ENCODE results near the gene MS4A7.

The MS4A7 gene

DNA sequence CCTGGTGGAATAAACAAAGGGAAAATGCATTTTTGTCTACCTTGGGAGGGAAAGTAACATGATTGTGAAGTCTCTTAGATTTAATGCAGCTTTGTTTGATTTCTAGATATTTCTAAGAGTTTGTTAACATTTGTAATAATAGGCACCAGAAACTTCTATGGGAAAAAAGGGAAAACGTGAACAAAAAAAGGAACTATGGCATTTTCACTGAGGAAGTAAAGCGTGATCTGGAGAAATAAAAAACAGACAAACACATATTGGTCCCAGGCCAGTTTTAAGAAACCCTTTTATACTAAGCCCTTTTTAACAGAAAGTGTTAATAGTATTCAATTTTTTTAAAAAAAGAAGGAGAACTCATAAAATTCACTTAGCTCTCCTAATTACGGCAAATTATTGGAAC is 6.9 kb upstream of the MS4A7 start:
- DNase-seq: no peak

DNA sequence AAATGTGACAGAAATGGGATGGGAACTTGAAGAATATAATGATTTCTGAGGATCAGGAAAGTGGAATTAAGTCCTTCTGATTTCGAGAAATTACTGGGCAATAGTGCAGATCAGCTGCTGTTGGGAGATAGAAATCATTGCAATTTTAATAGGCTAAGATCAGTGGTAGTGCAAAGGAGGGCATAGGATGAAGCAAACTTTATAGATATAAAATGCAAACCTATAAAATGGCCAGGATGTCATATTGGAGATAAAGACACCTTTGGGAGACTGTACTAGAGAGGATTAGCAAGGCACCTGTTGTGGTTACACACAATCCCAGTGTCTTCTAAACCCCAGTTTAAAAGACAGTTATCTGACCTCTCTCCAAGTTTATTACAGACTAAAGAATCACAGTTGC is 6.5 kb upstream of the MS4A7 start:
- no peak for DNase-seq

DNA sequence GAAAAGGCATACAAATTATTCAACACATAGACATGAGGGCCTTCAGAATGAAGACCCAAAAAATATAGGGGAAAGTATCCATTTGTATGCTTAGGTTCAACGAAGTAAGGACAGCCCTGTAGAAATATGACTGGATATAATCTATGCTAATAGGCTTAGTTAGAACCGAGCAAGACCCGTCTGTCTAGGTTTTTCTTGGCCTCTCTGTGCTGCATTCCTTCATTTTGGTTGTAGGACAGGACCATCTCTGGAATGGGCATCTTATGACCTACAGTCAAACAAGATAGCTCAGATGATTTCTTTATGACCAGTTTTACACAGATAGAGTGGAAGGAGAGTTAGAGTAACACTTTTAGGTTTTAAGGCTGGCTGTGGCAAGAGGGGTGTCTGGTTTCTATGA is 5.6 kb upstream of the MS4A7 start:
- no peak for DNase-seq

DNA sequence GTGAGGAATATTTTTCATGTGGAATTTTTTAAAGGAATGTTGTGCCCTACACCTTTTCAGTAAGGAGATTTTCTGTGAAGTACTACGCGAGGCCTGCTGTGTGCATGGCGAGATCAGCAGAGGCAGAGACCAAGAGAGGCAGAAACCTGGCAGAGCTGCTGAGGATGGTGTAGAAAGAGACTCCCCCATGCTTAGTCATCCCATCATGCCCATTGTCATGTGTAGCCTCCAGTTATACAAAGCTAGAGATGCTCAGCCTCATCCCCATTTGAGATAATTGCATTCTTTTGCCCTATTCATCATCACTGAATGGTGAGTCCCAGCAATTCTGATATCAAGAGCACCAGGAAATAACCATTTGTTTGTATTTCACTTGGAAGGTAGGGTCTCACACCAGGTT is 3.0 kb upstream of the MS4A7 start:
- DNase-seq: no peak

DNA sequence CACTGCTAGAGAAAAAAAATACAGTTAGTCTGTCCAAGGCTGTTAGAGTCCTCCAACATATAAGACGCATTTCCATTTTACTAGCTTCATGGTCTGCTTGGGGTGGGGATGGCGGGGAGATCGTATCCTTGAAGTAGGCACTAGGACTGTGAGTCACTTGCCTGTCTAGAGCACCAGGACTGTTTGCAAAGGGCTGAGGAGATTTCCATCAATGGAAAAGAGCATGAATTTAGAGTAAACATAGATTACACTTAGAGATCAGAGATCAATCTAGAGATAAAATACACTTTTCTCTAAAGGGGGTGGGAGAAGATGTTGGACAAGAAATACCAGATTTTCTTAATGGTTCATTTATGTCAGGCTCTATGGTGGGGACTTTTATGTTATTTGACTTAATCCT is 1.7 kb upstream of the MS4A7 start:
- no peak for DNase-seq

DNA sequence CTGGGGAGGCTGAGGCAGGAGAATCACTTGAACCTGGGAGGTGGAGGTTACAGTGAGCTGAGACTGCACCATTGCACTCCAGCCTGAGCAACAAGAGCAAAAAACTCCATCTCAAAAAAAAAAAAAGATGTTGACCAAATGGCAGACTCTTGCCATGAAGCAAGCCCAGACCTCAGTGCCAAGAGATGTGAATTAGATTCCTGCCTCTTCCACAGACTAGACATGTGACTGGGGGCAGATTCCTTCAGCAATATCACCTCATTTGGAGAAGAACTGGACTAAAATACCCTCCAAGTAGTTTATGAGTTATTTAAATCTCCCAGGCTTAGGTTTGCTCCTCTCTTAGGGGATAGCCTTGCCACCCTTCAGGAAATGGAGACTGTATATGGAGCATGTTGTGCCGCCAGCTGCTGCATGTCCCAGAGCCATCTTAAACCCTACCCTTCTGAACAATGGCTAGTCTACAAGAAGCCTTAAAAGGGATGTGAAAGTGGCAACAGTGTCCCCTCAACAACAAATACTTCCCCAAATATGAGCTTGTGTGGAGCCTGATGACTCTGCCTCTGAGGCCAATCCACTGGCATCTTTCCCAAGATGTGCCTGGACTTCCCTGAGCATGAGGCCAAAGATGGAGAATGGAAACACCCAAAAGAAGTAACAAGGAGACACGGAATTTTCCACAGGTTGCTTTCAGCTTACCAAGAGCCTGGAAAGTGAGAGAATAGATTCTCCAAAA is 763 bp upstream of the MS4A7 start:
- no peak for DNase-seq

DNA sequence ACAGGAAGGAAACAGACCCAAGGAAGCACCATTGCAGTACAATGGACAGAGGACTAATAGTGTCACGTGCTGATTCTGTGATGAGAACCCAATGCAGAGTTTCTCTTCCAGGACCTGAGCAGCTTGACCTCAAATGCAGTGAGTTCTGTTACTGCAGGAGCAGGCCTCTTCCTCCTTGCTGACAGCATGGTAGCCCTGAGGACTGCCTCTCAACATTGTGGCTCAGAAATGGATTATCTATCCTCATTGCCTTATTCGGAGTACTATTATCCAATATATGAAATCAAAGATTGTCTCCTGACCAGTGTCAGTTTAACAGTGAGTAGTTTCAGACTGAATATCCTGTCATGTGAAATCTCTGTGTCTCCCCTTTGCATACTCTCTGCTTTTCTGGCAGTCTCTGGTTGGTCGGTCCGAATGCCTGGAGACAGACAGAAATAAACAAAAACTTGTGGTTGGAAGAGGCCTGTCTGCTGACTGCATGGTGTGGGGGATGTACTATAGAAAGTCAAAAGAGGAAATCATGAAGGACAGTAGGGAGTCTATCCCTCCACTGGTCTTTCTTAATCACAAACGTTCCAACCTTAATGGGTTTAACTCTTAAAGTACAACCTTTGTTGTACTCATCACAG is 11.1 kb downstream of the MS4A7 start:
- no peak for DNase-seq

DNA sequence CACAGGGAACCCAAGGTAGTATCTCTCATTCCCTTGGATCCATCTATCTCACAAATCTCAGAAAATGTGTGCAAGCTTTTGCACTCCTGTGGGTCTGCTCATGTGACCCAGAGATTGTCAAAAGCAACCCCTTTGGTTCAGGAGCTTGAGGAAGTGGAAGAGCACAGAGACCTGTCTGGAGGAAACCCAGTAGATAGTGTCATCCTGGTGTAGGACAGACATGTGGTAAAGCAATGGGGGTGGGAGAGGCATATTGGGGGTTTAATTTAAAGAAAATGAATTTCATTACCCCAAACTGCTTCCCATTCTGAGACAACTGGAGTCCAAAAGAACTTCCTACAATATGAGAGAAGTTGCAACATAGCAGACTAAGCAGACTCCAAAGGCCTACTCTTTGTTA is 12.1 kb downstream of the MS4A7 start:
- no peak for DNase-seq

DNA sequence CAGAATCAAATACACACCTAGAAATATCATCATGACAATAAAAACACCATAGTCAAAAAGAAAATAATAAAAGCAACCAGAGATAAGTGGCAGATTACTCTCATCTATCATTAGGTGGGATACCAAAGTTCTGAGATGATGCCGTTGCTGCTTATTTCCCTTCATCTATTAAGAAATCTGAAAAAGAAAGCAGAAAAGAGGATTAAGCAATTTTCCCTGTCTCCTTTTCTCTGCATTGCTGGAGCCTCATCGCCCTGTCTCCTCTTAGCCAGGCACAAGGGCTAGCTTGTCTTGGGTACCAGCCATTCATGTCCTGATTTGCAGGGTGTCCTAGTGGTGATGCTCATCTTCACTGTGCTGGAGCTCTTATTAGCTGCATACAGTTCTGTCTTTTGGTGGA is 14.0 kb downstream of the MS4A7 start:
- DNase-seq: no peak

DNA sequence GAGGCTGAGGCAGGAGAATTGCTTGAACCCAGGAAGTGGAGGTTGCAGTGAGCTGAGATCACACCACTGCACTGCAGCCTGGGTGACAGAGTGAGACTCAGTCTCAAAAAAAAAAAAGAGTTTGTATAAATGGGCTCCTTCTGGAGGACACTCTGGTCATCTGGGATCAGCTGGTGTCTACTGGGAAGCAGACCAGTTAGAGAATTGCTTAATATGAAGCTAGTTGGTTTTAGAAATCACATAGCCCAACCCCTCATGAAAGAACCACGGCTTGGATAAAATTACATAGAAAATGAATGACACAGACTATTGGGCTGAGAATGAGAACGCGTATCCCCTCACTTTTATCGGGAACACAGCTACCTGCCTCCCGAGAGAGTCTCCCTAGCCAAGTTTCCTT is 14.7 kb downstream of the MS4A7 start:
- no peak for DNase-seq

DNA sequence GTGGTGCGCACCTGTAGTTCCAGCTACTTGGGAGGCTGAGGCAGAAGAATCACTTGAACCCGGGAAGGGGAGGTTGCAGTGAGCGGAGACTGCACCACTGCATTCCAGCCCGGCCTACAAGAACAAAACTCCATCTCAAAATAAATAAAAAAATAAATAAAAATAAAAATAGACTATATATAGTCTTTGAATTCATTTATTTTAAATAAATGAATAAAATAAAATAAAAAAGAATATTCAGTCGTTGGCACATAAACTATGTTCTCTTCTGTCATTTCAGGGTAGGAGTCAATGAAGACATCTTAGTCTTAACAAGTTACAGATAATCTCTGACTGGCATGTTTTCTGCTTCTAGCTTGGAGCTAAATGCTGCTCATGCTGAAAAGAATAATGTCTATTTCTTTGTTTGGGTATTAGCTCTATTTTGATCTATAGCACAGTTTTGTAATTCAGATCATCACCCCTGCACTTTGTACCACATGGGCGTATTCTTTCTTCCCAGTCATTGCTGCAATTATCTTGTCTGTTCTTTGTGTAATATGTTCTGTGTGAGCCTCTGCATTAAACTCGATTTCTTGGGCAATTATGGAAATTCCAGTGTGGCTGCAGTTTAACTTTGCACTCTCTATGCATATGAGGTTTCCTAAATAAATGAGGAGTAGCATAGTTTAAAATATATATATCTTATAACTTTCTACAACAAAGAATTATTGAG is 16.5 kb downstream of the MS4A7 start:
- no peak for DNase-seq

DNA sequence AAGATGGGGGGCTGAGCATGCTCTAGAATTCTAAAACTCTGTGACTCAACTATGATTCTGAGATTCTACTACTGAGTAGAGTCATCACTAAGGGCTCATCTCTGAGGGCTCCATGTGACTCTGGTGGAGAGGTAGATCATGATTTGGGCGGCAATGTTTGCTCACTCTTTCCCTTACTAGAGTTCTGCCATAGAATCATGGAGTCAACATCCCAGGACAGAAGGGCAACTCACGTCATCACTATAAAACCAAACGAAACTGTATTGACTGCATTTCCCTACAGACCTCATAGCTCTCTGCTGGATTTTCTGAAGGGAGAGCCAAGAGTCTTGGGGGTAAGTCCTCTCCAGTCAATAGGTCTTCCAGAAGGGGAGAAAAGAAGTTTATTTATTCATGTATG is 18.1 kb downstream of the MS4A7 start, which contains the start of gene MS4A14:
Gene MS4A14 (plus strand): TSS at position 78 of the 400 bp plus-strand sequence. CDS start 120 bp downstream, at position 198.
- no peak for DNase-seq

DNA sequence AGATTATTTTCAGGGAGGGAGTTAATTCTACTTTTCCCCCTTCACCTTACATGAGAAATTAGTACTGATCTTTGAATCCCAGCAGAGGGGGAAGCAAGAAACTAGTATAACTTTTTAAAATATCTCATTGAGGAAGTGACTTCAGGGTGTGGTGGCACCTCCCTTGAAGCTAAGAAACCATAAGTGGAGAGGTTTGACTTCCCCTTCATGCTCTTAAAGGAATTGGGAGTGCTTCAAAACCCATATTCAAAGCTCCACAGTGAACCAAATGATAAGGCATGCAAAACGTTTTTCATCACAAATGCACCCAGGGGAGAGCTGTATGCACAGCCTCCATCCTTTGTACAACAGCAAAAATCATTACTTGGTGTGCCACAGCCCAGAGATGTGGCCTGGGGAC is 18.5 kb downstream of the MS4A7 start:
- DNase-seq: no peak

DNA sequence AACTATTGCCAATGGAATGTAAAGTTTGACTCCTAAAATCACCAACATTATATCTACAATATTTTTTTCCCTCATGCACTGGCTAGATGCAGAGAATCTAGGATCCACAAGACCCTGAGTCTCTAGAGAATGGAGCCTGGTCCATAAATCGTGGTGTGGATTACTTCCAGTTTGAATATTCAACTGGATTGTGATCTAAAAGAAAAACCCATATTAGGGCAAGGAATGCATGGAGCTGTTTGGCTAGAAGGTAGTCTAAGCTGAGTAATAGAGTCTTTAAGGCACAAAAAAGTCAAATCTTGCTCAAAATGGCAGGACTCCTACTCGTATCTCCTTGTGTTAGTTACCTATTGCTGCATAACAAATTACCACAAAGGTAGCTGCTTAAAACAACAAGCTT is 41.7 kb downstream of the MS4A7 start:
- no peak for DNase-seq

DNA sequence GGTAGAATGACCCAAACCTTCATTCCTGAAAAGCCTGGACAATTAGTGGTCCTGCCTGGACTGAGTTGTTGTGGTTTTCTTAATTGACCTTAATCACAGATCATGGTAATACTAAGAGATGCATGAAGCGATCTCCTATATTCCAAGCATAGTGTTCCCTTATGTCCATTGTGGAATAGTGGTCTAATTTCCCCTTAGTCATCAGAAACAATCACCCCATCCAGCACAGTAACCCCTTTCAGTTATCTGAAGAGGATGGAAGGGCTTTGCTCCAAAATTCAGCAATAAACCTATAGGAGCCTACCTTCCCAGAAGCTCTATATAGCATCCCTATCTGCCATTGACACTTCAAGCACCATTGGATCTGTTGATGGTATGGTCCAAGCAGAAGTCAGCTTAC is 44.3 kb downstream of the MS4A7 start:
- no peak for DNase-seq

DNA sequence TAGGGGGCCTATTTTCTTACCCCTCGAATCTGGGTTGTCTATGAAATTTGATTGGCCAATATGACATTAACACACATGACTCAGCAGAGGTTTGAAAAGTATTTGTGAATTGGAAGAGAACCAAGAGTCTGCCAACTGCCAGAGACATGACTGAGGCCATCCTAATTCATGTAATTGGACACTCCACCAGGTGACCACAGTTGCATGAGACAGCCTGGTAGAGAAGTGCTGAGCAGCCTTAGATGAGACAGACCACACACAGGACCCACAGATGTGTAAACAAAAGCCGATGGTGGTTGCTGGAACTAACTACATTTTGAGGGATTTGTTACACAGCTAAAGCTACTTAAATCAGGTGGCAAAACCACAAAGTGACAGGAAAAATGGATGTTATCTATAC is 50.2 kb downstream of the MS4A7 start:
- DNase-seq: no peak

DNA sequence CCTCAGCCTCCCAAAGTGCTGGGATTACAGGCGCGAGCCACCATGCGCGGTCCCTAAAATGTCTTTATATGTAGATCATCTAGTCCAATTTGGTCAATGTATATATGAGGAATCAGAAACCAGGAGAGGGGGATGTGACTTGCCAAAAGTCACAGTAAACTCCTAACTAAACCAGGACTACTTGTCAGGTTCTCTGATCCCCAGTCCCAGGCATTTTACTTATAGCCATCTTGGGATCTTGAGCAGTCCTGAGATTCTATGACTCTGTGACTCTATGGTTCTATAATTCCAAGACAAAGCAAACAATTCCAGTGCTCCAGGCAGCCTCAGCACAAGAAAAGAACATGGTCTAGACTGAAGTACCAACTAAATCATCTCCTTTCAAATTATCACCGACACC is 50.9 kb downstream of the MS4A7 start, which contains the start of gene MS4A5:
Gene MS4A5 (plus strand): TSS at position 301 of the 400 bp plus-strand sequence. CDS start 103 bp downstream, outside the sequence.
- DNase-seq: no peak

DNA sequence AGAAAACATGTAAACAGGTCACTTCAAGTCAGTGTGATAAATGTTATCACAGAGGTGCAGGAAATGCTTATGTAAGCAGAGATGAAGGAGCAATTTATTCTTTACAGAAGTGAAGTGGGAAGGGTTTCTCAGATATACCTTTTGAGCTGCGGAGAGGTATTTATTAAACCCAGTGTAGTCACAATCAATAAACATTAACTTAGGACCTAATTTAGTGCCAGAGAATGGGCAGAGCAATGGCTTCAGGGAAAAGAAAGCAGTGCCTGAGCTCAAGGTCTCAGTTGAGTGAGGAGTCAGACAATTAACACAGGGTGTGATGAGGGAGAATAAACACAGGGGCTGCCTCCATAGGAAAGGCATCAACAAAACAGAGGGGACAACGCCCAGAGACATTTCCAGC is 52.9 kb downstream of the MS4A7 start:
- no peak for DNase-seq

DNA sequence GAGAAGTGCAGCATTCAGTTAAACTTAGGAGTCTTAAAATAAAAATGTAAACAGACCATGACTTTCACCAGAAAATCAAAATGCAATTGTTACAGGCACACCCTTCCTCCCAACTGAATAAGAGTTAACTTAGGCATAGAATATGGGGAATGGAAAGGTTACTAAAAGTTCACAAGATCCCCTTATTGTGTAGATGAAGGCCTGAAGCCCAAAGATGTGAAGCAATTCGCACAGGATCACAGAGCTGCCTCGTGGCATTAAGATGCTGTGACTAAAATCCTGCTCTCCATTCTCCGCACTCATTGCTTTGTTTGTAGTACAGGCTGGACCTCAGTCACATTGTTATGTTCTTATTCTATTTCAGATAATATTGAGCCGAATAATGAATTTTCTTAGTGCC is 55.1 kb downstream of the MS4A7 start:
- no peak for DNase-seq
